Skin of body (tissue), 2 donors: Measurements from ENCODE around the gene DNAL4. TPM values are rescaled to one million over a fixed set of nuclear protein-coding genes. Genes with fewer than 3 reads are reported as not detected.

Experiments used
- DNase-seq: peaks from one replicate; lab custom pipeline; 2025; lab: John Stamatoyannopoulos, UW
- total RNA-seq: library from RNA; depleted of rRNA; stranded (reverse); fragments of >200 nt; gene quantifications from one replicate; pipeline ENCODE4 v1.2.3, GENCODE V29; 2014

DNAL4 gene, protein sequence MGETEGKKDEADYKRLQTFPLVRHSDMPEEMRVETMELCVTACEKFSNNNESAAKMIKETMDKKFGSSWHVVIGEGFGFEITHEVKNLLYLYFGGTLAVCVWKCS
- 9.5 TPM for total RNA-seq

DNA sequence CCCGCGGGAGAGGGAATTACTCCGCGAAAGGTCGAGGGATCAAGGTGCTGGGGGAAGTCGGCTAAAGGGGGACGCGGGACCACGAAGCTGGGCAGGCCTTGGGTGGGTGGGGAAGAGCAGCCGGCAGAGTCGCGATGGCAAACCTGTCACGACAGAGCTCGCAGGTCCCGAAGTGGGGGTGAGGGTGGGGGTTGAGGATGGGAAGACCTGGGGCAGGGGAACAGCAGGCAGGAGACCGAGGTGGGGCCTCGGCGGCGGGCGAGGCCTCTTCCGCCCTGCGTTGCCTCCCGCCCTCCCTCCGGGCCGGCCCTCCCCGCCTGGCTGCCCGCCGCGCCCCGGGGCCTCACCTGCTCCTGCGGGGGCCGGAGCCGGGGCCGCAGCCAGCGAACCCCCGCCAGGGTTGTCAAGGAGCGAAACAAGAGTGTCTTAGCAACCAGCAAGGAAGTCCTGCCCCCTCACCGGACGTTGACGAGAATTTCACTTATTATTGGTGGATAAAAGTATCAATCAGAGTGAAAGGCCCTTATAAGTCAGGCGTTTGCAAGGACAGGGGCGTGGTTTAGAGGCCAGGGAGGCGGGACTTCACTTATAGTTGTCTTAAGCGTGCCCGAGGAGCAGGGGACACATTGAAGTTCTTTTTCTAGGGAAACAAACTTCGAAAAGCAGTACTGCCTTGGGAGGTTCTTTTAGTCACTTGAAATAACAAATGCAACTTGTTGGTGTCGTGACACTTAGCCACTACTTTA is at the start of gene DNAL4:
Gene DNAL4, minus strand, starts transcription at position 423 of the 746 bp plus-strand sequence. CDS start 11,412 bp downstream, outside the sequence.
- peak; percentile 97 for DNase-seq

DNA sequence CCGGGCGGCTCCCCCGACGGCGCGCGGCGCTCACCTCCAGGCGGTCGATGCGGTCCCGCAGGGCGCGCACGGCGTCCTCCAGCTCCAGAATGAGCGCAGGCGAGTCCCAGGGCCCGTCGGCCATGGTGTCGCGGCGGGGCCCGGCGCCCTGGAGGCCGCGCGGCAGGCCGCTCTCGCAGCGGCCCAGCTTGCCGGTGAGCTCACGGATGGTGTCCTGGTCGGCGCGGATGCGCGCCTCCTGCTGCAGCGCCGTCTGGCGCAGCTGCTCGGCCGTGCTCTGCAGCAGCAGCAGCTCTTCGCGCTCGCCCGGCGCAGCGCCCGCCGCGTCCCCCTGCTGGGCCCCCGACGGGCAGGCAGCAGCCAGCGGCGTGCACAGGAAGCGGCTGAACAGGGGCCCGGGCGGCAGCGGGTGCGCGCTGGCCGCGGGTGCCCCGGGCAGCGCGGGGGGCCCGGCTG is 49.3 kb upstream of the DNAL4 start:
- DNase-seq: peak; percentile 73

DNA sequence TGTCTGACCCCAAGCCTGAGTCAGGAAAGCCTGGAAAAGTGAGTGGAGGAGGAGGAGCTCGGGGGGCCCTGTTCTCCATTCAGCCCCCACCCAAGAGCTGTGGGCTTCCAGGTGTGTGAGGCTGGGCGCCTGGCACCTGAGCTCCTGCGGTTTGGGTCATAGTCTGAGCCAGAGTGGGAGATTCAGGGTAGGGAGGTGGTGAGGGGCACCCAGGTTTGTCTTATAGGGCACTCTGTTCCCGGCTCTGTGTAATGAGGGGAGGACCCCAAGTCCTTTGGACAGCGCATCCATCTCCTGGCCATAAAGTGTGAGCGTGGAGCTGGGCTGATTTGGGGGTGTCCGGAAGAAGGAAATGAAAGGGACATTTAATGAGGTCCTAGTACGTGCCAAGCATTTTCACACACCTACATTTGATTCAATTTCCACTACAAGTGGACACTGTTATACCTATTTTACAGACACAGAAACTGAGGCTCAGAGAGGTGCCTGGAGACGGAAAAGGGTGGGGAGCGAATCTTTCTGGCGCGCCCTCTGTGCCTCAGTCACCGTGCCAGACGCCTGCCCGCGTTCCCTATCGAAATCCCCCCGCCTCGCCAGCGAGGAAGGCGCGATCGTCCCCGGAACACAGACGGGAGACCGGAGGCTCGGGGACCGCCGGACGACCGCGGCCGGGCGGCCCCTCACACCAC is 48.7 kb upstream of the DNAL4 start:
- no peak for DNase-seq

DNA sequence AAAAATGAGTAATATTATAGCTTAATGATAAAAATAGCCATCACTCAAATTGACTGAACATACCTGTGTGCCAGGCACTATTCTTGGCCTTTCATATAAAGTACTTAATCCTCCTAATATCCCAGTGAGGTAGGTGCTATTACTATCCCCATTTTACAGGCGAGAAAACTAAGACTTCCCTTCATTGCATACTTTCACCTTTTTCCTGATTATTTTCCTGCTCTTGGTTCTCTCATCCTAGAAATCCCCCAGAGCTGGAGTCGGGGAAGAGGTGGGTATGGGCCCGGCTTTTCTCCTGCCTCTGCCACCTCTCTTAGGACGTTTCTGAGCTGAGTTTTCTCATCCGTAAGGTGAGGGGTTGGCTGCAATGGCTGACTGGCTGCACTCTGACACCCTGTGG is 47.7 kb upstream of the DNAL4 start:
- DNase-seq: no peak

DNA sequence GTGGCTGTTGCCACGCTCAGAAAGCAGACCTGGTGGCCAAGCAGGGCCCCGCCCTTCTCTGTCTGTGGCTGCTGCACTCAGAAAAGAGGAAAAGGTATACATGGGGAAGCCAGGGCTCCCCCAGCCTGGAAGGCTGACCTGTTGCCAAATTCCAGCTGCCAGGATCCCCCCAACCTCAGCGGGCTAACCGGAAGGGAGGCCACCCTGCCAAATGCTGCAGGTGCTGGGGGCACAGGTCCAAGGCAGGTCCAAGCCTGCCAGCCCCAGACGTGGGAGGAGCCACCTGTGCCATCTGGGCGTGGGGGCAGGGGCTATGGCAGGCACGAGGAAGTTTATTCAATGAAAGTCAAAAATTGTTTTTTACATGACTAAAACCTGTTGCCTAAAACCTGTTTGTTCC is 47.3 kb upstream of the DNAL4 start:
- no peak for DNase-seq

DNA sequence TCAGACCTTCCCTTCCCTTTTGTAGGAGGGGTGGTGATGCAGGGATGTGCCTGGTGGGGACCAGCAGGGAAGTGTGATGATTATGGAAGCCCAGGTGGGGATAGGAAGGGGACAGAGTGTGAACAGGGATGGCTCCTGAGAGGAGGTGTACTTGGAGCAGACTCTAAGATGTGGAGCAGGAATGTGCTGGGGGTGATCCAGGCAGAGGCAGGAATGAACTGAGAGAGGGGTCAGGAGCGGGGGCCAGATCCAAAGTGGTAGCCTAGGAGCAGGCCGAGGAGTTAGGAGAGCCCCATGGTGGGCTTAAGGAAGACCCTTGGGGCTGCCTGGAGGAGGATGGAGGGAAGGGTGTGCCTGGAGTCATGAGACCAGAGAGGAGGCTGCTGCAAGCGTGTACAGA is 46.2 kb upstream of the DNAL4 start:
- DNase-seq: no peak

DNA sequence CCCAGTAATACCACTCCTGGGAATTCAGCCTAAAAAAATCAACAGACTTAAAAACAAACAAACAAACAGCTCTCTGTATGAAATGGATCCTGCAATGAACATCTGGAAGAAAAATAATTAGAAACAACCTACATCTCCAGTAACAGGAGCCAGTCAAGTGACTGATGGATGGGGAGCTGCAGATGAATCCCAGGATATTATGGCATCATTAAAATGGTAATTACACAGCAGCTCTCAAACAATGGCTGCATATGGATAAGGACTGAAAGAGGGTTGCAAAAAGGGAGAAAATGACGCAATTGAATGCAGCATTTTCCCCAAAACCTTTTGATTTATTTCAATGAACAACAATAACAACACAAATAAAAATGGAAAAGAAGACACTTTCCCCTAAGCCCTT is 45.7 kb upstream of the DNAL4 start:
- DNase-seq: no peak

DNA sequence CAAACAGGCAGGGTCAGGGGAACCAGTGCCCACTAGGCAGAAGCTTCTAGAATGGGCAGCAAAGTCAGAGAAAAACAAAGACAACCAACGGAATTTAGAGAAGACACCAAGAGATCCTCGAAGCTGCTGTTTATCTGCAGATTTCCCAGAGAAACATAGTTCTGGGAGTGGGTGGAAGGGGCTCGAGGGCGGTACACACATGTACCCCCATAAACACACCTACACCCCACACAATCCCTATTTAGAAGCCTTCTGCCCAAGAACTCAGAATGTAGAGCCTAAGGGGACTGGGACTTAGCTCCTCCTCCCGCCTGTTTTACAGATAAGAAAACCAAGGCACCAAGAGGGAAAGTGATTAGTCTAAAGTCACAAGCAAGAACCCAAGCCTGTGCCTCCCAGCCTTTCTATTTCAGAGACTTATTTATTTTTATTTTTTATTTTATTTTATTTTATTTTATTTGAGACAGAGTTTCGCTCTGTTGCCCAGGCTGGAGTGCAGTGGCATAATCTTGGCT is 43.5 kb upstream of the DNAL4 start:
- DNase-seq: no peak

DNA sequence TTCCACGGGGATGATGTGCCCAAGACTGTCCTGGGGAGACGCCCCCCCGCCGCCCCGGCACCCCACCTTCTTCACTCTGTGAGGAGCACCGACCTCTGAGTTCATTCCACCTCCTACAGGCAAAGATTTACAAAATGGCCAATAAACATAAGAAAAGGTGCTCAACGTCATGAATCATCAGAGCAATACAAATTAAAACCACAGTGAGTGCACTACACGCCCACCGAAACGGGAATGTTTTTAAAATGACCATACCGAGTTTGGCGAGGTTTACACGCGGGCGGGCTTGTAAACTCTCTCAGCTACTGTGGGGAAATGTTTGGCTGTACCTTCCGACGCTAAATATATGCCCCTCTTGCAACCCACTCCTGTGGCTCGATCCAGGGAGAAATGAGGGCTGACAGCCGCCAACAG is 42.0 kb upstream of the DNAL4 start:
- no peak for DNase-seq

DNA sequence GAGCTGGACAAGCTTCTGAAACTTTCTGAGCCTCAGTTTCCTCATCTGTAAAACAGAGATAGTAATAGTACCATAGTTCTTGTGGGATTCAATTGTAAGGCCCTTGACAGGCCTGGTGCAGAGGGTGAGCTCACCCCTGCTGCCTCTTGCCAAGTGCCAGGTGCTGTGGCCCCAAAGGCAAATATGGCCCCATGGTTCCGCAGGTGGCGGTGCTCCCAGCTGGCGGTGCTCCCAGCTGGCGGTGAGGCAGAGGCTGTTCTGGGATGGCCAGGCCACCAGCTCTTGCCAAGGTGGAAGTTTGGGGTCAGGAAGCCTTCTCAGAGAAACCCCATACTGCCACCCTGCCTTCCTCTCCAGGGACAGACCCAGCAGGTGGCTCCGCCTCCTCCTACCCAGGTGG is 41.0 kb upstream of the DNAL4 start:
- DNase-seq: no peak

DNA sequence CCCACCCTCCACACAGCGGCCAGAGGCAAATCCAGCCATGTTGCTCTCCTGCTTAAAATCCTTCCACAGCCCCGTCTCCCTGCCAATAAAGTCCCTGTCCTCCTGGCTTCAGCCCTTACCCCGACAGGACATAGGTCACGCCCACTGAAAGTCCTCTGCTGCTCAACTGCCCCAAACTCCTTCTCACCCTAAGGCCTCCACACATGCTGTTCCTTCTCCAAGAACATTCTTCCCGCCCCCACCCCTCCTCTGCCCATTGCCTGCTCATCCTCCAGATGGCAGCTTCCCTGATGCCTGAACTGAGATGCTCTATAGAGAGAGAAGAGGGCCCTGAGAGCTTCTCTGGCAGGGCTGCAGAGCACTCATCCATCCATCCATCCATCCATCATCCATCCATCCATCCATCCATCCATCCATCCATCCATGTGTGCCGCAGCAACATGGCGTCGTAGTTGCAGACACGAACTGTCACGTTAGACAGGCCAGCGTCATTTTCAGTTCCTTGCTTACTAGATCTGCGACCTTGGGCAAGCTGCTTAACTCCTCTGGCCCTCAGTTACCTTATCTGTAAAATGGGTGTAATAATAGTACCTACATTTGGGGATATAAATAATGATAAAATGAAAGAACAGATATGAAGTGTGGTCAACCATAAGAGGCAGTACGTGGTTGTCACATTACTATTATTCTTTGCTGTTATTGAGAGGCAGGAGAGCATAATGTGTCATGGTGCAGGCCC is 40.4 kb upstream of the DNAL4 start:
- no peak for DNase-seq

DNA sequence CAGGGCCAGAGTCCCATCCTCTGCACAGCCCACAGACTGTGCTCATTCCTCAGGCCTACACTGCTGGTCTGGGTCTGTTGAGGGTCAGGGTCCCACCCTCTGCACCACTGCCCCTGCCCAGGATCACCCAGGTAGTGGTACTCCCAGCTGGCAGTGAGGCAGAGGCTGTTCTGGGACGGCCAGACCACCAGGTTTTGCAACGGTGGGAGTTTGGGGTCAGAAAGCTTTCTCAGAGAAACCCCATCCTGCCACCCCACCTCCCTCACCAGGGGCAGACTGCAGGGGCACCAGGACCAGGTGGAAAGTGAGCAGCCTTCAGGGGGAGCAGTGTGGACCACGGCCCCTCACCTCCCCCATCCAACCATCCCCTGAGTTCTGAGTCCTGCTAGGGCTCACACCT is 39.1 kb upstream of the DNAL4 start:
- no peak for DNase-seq

DNA sequence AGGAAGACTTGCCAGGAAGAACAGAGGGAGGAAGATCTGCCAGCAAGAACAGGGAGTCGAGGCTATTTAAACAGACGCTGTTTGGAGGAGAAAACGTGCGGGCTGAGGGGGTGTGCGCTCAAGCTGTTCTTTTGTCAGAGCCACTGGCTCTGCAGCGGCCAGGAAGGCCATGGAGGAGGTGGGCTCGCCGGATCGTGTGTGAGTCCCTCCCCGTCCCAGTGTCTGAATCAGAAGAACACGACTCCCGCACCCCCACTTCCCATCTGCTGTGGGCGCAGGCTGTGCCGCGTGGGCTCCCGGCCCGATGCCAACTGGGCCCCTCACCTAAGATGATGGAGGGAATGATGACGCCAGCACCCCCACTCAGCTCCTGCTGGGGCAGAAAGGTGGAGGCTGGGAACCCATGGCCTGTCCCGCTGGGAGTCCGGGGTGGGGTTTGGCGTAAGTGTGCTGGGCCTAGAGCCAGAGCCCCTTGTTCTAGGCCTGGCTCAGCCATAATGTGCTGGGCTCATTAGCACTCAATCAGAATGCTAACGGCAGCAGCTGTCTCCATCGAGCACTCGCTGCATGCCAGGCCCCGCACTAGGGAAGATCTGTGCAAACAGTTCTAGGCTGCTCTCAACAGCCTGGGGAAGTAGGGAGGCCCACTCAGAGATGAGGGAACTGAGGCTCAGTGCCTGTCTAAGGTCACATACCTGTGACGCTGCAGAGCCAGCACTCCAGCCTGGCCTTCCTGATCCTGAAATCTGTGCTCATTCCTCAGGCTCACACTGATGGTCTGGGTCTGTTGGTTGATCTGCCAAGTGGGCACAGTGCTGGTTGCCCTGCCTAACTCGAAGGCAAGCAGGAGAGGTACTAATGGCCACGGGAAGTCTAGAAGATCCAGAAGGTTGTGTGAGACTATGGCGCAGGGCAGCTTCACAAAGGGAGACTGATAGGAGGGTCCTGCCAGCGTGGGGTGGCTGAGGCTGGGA is 38.3 kb upstream of the DNAL4 start:
- DNase-seq: no peak

DNA sequence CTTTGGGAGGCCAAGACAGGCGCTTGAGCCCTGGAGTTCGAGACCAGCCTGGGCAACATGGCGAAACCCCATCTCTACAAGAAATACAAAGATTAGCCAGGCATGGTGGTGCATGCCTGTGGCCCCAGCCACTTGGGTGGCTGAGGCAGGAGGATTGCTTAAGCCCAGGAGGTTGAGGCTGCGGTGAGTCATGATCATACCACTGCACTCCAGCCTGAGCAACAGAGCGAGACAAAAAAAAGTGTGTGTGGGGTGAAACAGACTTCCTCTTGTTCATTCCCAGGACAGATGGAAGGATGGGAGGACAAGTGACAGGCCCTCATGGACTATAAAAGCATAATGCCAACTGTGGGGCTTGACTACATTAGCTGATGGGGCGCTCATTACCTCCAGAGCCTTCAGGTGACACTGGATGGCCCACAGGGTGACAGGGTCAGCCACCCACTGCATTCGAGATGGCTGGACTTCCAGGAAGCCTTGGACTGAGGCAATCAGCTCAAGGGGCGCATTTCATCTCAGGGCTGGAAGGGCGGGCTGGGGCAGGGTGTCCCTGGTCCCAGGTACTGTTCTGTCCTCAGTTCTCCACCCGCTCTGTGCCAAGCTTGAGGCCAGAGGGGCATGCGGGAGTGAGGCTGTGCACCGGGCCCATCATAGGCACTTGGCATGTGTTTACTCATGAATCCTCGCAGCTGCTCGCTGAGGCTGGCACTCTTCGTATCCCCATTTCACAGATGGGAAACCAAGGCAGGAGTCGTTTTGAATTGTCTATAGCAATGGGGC is 37.4 kb upstream of the DNAL4 start:
- DNase-seq: no peak

DNA sequence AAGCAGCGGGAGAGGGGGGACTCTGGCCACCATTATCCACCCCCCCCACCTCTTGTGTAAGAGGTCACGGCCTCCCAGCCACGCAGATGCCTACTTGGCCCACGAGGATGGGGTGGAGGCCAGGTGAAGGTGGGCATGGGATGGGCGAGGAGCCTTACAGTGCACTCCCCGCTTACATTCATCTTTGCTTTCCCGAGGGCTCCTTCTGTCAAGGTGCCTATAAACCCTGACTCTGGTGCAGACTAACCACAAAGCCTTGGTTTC is 36.8 kb upstream of the DNAL4 start:
- DNase-seq: no peak

DNA sequence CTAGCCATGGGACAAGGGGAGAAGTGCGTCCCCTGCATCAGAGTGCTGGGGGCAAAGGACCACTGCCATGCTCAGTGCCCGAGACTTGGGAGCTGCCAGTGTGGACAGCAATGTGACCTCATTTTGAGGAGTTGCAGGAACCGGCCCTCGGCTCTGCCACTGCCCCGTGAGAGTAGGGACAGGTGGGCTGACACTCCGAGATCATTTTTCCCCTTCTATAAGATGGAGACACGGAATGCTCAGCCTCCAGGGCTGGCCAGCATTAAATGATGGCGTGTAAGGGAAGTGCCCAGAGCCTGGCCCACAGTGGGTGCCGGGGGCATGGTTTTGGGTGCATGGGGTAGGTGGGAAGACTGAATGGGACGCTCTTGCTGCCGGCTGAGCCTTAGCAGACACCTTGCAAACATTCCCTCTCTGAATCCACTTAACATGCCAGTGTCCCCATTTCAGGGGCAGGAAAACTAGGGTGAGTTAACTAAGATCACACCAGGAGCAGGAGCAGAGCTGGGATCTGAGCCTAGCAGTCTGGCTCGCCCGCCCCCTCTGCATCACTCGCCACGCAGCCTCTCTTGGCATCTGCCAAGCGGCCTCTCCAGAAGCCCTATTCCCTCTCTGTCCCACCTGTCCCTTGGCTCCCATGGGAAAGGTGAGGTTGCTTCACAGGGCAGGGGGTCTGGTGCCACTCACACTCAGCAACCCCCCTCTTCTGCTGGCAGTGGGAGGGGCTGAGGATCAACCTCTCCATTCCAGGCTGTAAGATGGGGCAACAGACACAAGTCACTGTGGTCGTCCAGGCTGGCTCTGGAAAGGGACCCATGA is 36.3 kb upstream of the DNAL4 start:
- no peak for DNase-seq

DNA sequence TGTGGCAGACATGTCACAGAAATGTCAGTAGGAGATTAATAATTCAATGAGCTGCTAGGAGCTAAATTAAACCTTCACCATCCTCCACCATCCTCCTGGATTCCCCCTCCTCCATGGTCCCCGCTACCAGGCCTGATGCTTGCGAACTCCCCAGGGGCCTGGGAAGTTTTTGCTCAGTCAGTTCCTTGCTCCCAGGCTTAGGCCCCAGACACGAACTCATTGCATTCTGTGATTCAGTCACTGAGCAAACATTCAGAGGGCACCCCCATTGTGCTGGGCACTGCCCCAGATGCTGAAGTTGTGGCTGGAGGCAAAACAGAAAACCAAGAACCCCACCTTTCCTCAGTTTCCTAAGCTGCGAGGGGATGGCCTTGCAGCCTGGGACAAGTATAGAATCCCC is 35.5 kb upstream of the DNAL4 start:
- DNase-seq: no peak

DNA sequence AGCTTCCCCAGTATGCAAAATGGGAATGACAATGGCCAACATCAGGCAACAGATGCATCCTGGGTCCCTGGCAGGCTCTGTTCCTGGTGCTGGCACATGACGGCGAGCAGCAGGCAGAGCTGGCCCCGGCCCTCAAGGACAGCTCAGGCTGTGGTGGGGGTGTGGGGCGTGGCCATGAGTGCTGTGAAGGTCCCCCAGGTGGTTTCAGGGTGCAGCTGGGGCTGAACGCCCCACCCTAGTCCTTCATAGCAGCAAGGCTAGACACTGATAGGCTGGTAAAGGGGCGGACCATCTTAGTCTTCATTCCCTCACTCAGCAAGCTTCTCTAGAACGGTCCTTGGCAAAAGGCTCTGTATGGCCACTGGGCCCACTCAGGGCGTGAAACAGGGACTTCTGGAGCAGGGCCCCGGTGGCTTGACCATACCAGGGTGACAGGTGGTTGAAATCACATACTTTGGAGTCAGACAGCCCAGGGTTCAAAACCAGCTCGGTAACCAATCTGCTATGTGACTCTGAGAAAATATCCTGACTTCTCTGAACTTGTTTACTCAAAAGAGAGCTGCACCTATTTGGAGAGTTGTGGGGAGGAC is 34.8 kb upstream of the DNAL4 start:
- DNase-seq: no peak

DNA sequence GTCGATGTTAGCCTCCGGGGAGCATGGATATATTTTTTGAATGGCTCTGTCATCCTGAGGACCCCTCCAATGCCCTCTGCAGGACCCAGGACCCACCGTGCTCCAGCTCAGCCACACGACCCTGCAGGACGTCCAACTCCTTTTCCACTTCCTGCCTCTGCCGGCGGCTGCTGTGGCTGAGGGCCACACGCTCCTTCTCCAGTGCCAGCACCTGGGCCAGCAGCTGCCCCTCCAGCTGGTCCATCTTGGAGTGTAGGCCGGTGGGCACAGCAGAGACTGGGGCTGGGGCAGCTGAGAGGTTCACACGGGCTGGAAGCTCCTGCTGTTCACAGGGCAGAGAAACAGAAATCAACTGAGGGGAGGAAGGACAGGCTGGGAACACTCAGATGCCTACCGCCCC is 34.2 kb upstream of the DNAL4 start:
- DNase-seq: no peak
